HG03103 (cell line): ENCODE data around the gene WRAP53.
"Not testable (repeated sequence)": the region's sequence is repeated elsewhere in the genome, so short reads cannot be mapped to it uniquely, and the experiment has no call there.

Experiments
- ATAC-seq: cut with Tn5 transposase; IDR thresholded peaks from one replicate; pipeline ENCODE4 v1.9.1; 2021; ENCODE audit warnings: low read depth; ENCODE audit not compliant: unreplicated experiment

WRAP53 gene

DNA sequence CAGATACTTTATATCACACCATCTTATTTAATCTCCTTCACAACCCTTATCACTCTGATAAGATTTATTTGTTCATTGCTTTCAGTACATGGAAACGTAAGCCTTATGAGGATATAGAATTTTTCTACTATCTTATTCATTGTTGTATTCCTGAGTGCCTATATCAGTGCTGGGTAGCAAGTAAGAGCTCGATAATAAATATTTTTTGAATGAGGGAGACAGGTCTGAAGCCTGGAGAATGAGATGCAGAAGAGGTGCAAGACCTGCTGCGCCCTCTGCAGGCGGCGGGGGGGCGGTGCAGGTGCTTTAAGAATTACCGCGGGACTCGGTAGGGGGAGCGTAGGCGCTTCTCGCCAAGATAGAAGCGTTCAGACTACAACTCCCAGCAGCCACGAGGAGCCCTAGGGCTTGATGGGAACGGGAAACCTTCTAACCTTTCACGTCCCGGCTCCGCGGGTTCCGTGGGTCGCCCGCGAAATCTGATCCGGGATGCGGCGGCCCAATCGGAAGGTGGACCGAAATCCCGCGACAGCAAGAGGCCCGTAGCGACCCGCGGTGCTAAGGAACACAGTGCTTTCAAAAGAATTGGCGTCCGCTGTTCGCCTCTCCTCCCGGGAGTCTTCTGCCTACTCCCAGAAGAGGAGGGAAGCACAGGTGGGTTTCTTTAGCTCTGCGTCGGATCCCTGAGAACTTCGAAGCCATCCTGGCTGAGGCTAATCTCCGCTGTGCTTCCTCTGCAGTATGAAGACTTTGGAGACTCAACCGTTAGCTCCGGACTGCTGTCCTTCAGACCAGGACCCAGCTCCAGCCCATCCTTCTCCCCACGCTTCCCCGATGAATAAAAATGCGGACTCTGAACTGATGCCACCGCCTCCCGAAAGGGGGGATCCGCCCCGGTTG lies at the start of gene WRAP53:
TSS of gene WRAP53 (plus strand) at position 570 of the 900 bp plus-strand sequence. CDS start at position 742, 172 bp downstream.
- ATAC-seq = peak; percentile 62

GRCh38 chr17:7640783-7641182 lies 47.5 kb upstream of the WRAP53 start:
- no peak for ATAC-seq

- ATAC-seq = not testable (repeated sequence)
These were observed 46.6 kb upstream of the WRAP53 start for GRCh38 chr17:7641635-7642034.

- ATAC-seq = no peak
These were observed 43.5 kb upstream of the WRAP53 start for GRCh38 chr17:7644775-7645174.

- ATAC-seq = no peak
These were observed 41.8 kb upstream of the WRAP53 start for GRCh38 chr17:7646457-7646856.

- ATAC-seq = no peak
These were observed 41.3 kb upstream of the WRAP53 start for GRCh38 chr17:7647018-7647417.

DNA sequence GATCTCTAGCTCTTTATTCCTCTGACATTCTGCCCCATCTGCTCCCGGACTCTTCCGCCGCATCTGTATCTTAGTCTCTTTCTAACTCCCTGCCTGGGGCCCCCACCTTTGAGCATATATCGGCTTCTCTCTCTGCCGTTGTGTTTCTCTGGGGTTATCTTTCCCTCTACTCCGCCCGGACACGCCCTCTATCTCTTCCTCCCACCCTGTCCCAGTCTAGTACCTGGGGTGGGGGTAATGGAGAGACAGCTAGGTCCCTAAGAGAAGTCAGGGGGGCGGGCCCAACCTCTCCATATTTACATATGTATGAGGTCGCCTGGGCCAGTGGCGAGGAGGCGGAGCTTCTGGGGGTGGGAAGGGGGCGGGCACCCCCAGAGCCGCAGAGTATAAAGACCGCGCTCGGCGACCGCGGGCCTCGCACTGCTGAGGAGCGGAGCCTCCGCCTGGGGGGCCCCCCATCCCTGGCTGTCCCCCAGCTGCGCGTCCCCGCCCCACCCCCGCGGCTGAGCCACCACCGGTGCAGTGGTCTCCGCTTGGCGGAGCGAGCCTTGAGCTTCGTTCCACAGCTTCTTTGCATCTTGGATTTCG lies 37.7 kb upstream of the WRAP53 start, which contains the start of gene ATP1B2:
TSS of gene ATP1B2 (plus strand) at position 418 of the 588 bp plus-strand sequence. CDS start 593 bp downstream, outside the sequence.
- no peak for ATAC-seq

- ATAC-seq = no peak
These were observed 37.1 kb upstream of the WRAP53 start for GRCh38 chr17:7651097-7651664.

DNA sequence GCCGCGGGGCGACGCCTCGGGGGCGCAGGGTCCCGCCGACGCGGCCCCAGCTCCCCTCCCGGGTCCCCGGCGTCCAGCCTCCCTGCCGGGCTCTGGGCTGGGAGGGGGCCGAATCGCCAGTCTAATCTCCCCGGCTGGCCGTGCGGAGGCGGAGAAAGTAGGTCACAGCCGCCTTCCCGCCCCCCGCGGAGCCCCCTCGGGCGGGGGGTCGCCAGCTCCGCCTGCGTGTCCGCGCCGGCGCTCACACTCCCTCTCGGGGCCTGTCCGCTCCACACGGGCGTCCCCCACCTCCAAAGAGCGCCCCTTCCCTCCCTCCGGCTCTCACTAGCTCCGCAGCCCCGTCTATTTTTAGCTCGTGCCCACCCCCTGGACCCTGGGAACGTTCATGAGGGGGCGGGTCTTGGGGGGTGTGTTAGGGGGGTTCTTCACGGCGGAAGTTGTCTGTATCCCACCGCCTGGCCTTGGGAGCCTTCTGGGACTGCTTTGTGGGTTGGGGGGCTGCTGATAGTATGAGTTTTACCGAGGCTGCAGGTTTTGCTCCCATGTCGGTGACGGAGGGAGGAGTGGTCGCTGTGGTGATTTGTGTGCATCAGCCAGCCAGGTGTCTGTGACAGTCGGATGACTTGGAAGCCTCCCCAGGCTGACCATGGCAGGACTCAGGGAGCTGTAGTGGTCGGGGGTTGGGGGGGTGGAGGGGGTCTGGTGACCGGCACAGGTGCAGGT lies 36.5 kb upstream of the WRAP53 start:
- ATAC-seq = no peak

GRCh38 chr17:7652388-7653356 lies 35.6 kb upstream of the WRAP53 start:
- ATAC-seq = no peak

DNA sequence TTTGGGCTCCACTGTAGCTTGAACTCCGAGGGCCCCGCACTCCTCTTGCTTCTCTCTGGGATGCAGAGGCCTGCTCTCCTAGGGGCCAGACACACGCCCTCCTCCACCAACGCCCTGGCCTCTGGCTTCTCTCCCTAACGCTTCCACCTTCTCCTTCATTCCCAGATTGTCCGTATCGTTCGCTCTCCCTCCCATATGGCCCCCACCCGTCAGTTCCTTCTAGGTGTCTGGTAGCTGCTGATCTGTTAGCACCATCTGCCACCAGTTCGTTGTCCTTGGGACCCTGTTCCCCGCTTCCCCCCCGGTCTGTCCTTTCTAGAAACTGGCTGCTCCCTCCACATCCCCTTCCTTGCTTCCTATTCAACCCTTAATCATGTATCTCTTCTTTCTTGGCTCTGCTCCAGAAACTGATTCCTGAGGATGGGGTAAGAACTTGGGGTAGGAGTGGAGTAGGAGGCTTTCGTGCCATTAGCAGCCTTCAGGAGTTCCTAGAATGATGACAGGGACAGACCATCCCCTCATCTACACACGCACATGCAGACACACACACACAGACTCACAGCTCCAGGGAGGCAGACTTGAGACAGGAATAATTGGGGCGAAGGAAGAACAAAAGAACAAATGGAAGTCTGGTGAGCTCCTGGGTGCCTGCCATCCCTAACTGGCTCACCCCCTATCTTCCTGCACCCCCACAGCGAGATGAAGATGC lies 33.3 kb upstream of the WRAP53 start:
- ATAC-seq = no peak

GRCh38 chr17:7655541-7655840 lies 32.8 kb upstream of the WRAP53 start:
- no peak for ATAC-seq

DNA sequence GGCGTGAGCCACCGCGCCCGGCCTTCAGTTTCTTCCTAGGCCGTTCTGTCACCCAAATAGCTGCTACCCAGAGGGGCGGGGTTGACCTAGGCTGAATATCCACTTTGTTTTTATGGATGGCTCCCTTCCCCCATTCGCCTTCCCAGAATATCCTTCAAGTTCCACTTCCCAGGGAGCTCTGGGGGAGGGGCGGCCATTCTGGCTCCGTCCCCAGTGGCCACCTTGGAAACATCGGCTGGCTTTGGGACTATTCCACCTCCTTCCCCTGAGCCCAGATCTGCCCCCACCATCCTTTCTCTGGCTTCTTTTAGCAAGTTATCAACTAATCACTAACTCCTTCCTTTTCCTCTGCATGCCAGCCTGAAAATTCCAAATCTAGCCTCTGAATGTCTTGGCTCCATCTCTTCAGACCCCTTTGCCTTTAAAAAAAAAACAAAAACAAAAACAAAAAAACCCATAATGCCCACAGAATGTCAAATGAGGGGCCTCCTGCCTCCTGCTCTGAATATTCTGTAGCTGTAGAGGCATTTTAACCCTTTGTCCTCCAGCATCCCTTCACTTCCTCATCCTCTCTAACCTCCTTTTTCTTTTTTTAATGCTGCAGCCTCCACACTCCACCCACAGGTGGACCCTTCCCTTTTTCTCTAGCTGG lies 31.2 kb upstream of the WRAP53 start:
- ATAC-seq = no peak

DNA sequence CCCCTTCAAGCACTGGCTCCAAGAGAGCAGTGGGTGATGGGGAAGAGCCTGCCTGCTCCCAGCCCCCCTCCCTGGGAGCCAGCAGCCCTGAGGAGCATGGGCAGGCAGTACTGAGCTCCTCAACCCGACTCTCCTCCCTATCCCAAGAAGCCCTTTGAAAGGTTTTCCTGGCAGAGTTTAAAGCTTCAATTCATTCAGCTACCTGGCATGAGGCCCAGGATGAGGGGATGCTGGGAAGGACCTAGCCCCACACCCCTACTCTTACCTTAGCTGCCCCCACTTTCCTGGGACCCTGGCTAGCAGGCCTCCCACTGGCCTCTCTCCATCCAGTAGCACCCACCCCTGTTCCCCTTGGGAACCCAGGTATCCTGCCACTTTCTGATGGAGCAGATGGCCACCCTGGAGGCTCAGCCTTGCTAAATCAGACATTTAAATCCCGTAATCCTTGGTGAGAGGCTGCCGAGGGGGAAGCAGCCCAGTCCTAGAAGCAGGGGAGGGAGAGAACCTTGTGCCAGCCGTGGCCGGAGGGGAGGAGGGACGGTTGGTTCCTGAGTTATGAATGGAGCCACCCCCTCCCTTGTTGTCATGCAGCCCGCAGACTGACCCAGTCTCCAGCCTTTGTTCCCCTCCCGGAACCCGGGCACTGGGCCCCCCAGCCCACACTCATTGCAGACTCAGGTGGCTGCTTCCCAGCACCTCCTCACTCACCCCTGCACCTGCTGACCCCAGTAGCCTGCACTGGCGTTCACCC lies 20.4 kb upstream of the WRAP53 start:
- no peak for ATAC-seq

DNA sequence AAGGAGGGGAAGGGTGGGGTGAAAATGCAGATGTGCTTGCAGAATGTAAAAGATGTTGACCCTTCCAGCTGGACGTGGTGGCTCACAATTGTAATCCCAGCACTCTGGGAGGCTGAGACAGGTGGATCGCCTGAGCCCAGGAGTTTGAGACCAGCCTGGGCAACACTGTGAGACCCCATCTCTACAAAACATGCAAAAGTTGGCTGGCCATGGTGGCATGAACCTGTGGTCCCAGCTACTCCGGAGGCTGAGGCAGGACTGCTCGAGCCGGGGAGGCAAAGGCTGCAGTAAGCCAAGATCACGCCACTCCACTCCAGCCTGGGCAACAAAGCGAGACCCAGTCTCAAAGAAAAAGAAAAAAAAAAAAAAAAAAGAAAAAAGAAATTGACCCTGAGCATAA lies 19.8 kb upstream of the WRAP53 start:
- ATAC-seq = no peak

DNA sequence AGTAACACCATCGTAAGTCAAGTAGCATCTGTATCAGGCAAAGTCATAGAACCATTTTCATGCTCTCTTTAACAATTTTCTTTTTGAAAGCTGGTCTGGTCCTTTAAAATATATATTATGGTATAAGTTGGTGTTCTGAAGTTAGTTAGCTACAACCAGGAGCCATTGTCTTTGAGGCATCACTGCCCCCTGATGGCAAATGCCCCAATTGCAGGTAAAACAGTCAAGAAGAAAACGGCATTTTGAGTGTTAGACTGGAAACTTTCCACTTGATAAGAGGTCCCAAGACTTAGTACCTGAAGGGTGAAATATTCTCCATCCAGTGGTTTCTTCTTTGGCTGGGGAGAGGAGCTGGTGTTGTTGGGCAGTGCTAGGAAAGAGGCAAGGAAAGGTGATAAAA lies 15.0 kb upstream of the WRAP53 start:
- ATAC-seq = no peak

- no peak for ATAC-seq
These were observed 13.3 kb upstream of the WRAP53 start for GRCh38 chr17:7674934-7675333.

- no peak for ATAC-seq
These were observed 11.7 kb upstream of the WRAP53 start for GRCh38 chr17:7676533-7676932.
